ENCODE results near the gene GNRHR. TPM values are rescaled to one million over a fixed set of nuclear protein-coding genes. Genes with fewer than 3 reads are reported as not detected.

GNRHR gene
- not detected in 2 replicates for total RNA-seq (2022)
- not detected for Bru-seq, nascent RNA
- not detected for BruChase-seq, experiment 1, labeled RNA remaining after a 6-hour chase
- BruChase-seq, experiment 2, labeled RNA remaining after a 2-hour chase = not detected
- long read RNA-seq = 0 reads

GRCh38 chr4:67754288-67754687 is at the start of gene GNRHR:
Gene GNRHR (minus strand): TSS chr4:67754388. CDS start chr4:67754335, 53 bp downstream.
- Mint-ChIP-seq H3K9me3 (ENCODE audit: unreplicated experiment) (no peaks in the 10 kb centered on the region), H3K4me3 (ENCODE audit: unreplicated experiment) (no peak within 1 kb of the TSS), H3K27ac (ENCODE audit: low read depth, unreplicated experiment) (no peak within 1 kb of the TSS), H3K36me3 (ENCODE audit: insufficient read depth, unreplicated experiment) (peaks cover 4% of the 10 kb centered on the region), H3K4me1 (ENCODE audit: insufficient read depth, unreplicated experiment) (peaks cover 11% of the 10 kb centered on the region), H3K27me3 (ENCODE audit: insufficient read depth, unreplicated experiment) (no peaks in the 10 kb centered on the region)
- intact Hi-C loops (cut with micrococcal nuclease) = no loop called here
- DNase-seq (ENCODE audit: unreplicated experiment) = no peak
- BruUV-seq (replicated peaks) = no TSS peak
- ChIA-PET CTCF (interaction anchor here (1.0 kb wide), 1 partner anchor 9 kb away, joined by 5 read pairs; no protein-coding TSS in a partner anchor), POLR2A (no interaction called here)
- no peak for TF ChIP-seq CTCF (IDR thresholded peaks at IDR 0.05; ENCODE audit: unreplicated experiment)

GRCh38 chr4:67796810-67797209 is 42.6 kb upstream of the GNRHR start:
- CTCF ChIA-PET = no interaction called here
- POLR2A ChIA-PET = no interaction called here

GRCh38 chr4:67790721-67791120 is 36.5 kb upstream of the GNRHR start:
- Mint-ChIP-seq H3K4me3 (ENCODE audit: unreplicated experiment) (no peak overlapping the region), H3K36me3 (ENCODE audit: insufficient read depth, unreplicated experiment) (no peaks in the 10 kb centered on the region), H3K4me1 (ENCODE audit: insufficient read depth, unreplicated experiment) (no peaks in the 10 kb centered on the region), H3K27ac (ENCODE audit: low read depth, unreplicated experiment) (no peak overlapping the region), H3K9me3 (ENCODE audit: unreplicated experiment) (no peaks in the 10 kb centered on the region), H3K27me3 (ENCODE audit: insufficient read depth, unreplicated experiment) (no peaks in the 10 kb centered on the region)
- no TSS peak for BruUV-seq (replicated peaks)
- ChIA-PET CTCF (interaction anchor here (0.6 kb wide), 1 partner anchor 48 kb away, joined by 3 read pairs; no protein-coding TSS in a partner anchor), POLR2A (no interaction called here)
- no peak for TF ChIP-seq CTCF (IDR thresholded peaks at IDR 0.05; ENCODE audit: unreplicated experiment)
- intact Hi-C loops (cut with micrococcal nuclease) = no loop called here
- no peak for DNase-seq (ENCODE audit: unreplicated experiment)

More at GRCh38 chr4:67796810-67797209, 42.6 kb upstream of the GNRHR start:
- Mint-ChIP-seq H3K9me3 (ENCODE audit: unreplicated experiment) (no peaks in the 10 kb centered on the region), H3K36me3 (ENCODE audit: insufficient read depth, unreplicated experiment) (no peaks in the 10 kb centered on the region), H3K27me3 (ENCODE audit: insufficient read depth, unreplicated experiment) (no peaks in the 10 kb centered on the region), H3K27ac (ENCODE audit: low read depth, unreplicated experiment) (no peak overlapping the region), H3K4me1 (ENCODE audit: insufficient read depth, unreplicated experiment) (no peaks in the 10 kb centered on the region), H3K4me3 (ENCODE audit: unreplicated experiment) (no peak overlapping the region)
- intact Hi-C loops (cut with micrococcal nuclease) = no loop called here
- DNase-seq (ENCODE audit: unreplicated experiment) = no peak
- TF ChIP-seq CTCF (IDR thresholded peaks at IDR 0.05; ENCODE audit: unreplicated experiment) = no peak
- no TSS peak for BruUV-seq (replicated peaks)

- no peaks in the 10 kb centered on the region for H3K4me1 Mint-ChIP-seq (ENCODE audit: insufficient read depth, unreplicated experiment)
- BruUV-seq (replicated peaks) = no TSS peak
- TF ChIP-seq CTCF (IDR thresholded peaks at IDR 0.05; ENCODE audit: unreplicated experiment) = no peak
- no peaks in the 10 kb centered on the region for H3K9me3 Mint-ChIP-seq (ENCODE audit: unreplicated experiment)
- H3K27ac Mint-ChIP-seq (ENCODE audit: low read depth, unreplicated experiment) = no peak overlapping the region
- intact Hi-C loops (cut with micrococcal nuclease) = no loop called here
- H3K27me3 Mint-ChIP-seq (ENCODE audit: insufficient read depth, unreplicated experiment) = no peaks in the 10 kb centered on the region
- H3K4me3 Mint-ChIP-seq (ENCODE audit: unreplicated experiment) = no peak overlapping the region
- ChIA-PET CTCF (interaction anchor here (1.8 kb wide), 1 partner anchor 41 kb away, joined by 6 read pairs; no protein-coding TSS in a partner anchor), POLR2A (no interaction called here)
- no peak for DNase-seq (ENCODE audit: unreplicated experiment)
- no peaks in the 10 kb centered on the region for H3K36me3 Mint-ChIP-seq (ENCODE audit: insufficient read depth, unreplicated experiment)
Measured at GRCh38 chr4:67787311-67787710, 33.1 kb upstream of the GNRHR start.
